ENCODE measurements around the gene PKIG. TPM values are rescaled to one million over a fixed set of nuclear protein-coding genes. Genes with fewer than 3 reads are reported as not detected.
A peak's percentile ranks its signal among the peaks of the same experiment; 100 is the strongest.

Gene PKIG
- total and polyA plus RNA-seq, 7 donors: 43.9 to 511 (median 348) TPM

GRCh38 chr20:44637042-44637441 is 54.7 kb downstream of the PKIG start:
- TF ChIP-seq EP300 (IDR thresholded peaks at IDR 0.05) (no peak), POLR2AphosphoS5 (IDR thresholded peaks at IDR 0.05) (no peak), CTCF (IDR thresholded peaks at IDR 0.05) (no peak), POLR2A (IDR thresholded peaks at IDR 0.05) (no peak)
- intact Hi-C loops (cut with DNase I): no loop called here
- Histone ChIP-seq H3K9me3 (no peaks in the 10 kb centered on the region), H3K27me3 (no peaks in the 10 kb centered on the region), H3K36me3 (peaks cover 0 to 7% (median 0%) of the 10 kb centered on the region in 4 donors), H3K27ac (peak overlapping the region in 2 of 4 donors; percentile 40 to 59), H3K4me1 (peaks cover 0 to 18% (median 11%) of the 10 kb centered on the region in 4 donors), H3K4me3 (no peak overlapping the region)
- no peak for DNase-seq
- 92 to 95% methylated on average over 5 of the region's 5 CpGs for WGBS, 2 donors

GRCh38 chr20:44637522-44638372 is 55.4 kb downstream of the PKIG start:
- H3K36me3 ChIP-seq: peaks cover 0 to 7% (median 0%) of the 10 kb centered on the region in 4 donors
- no peaks in the 10 kb centered on the region for H3K27me3 ChIP-seq
- intact Hi-C loops (cut with DNase I): no loop called here
- no peaks in the 10 kb centered on the region for H3K9me3 ChIP-seq
- peak; percentile 88 for DNase-seq
- peak overlapping the region in 3 of 4 donors; percentile 2 to 59 (median 40) for H3K27ac ChIP-seq
- peaks cover 0 to 21% (median 16%) of the 10 kb centered on the region in 4 donors for H3K4me1 ChIP-seq
- 84 to 86% methylated on average over 11 of the region's 11 CpGs for WGBS, 2 donors
- TF ChIP-seq POLR2A (IDR thresholded peaks at IDR 0.05) (no peak), CTCF (IDR thresholded peaks at IDR 0.05) (no peak), EP300 (IDR thresholded peaks at IDR 0.05) (no peak), POLR2AphosphoS5 (IDR thresholded peaks at IDR 0.05) (no peak)
- H3K4me3 ChIP-seq: no peak overlapping the region

GRCh38 chr20:44640522-44640921 is 58.1 kb downstream of the PKIG start:
- Histone ChIP-seq H3K4me1 (peaks cover 0 to 32% (median 26%) of the 10 kb centered on the region in 4 donors), H3K9me3 (no peaks in the 10 kb centered on the region), H3K27ac (no peak overlapping the region), H3K27me3 (no peaks in the 10 kb centered on the region), H3K4me3 (no peak overlapping the region), H3K36me3 (no peaks in the 10 kb centered on the region)
- DNase-seq: no peak
- intact Hi-C loops (cut with DNase I): no loop called here
- TF ChIP-seq POLR2AphosphoS5 (IDR thresholded peaks at IDR 0.05): no peak
- no peak for TF ChIP-seq EP300 (IDR thresholded peaks at IDR 0.05)
- TF ChIP-seq POLR2A (IDR thresholded peaks at IDR 0.05): no peak
- TF ChIP-seq CTCF (IDR thresholded peaks at IDR 0.05): no peak
- 76 to 93% methylated on average over 2 of the region's 2 CpGs for WGBS, 2 donors

GRCh38 chr20:44641325-44641724 is 58.9 kb downstream of the PKIG start:
- no peak overlapping the region for H3K4me3 ChIP-seq
- no peaks in the 10 kb centered on the region for H3K36me3 ChIP-seq
- no peak for DNase-seq
- intact Hi-C loops (cut with DNase I): no loop called here
- no peaks in the 10 kb centered on the region for H3K9me3 ChIP-seq
- no peak for TF ChIP-seq POLR2A (IDR thresholded peaks at IDR 0.05)
- no peak for TF ChIP-seq EP300 (IDR thresholded peaks at IDR 0.05)
- no peak for TF ChIP-seq CTCF (IDR thresholded peaks at IDR 0.05)
- TF ChIP-seq POLR2AphosphoS5 (IDR thresholded peaks at IDR 0.05): no peak
- peaks cover 0 to 37% (median 30%) of the 10 kb centered on the region in 4 donors for H3K4me1 ChIP-seq
- peak overlapping the region in 3 of 4 donors; percentile 70 to 77 (median 73) for H3K27ac ChIP-seq
- WGBS, 2 donors: 87 to 95% methylated on average over 5 of the region's 5 CpGs
- no peaks in the 10 kb centered on the region for H3K27me3 ChIP-seq

All from sigmoid colon (tissue), 7 donors.